GM23248 (cell line): ENCODE data around the gene ARHGAP25. TPM values are rescaled to one million over a fixed set of nuclear protein-coding genes. Genes with fewer than 3 reads are reported as not detected.

Experiments used
- DNase-seq: peaks from one replicate; pipeline ENCODE4 v3.0.0-alpha.2; 2015
- H2AFZ ChIP-seq: fragments of 200-600 bp; sonication (generic); 2 replicates; pipeline ENCODE4 v1.6.1; 2016; ENCODE audit warnings: antibody characterized with exemption
- H3F3A ChIP-seq: fragments of 200-600 bp; sonication (generic); 2 replicates; pipeline ENCODE4 v1.6.1; 2016; ENCODE audit warnings: mild to moderate bottlenecking, antibody characterized with exemption, mixed run types; ENCODE audit not compliant: insufficient read depth
- H3K27ac ChIP-seq: fragments of 200-600 bp; sonication (generic); 2 replicates; pipeline ENCODE4 v1.5.1; 2016; ENCODE audit warnings: mild to moderate bottlenecking
- H3K27me3 ChIP-seq: fragments of 200-600 bp; sonication (generic); replicated peaks from 2 replicates; pipeline ENCODE4 v1.6.1; 2016; ENCODE audit warnings: mild to moderate bottlenecking; ENCODE audit not compliant: insufficient read depth
- H3K36me3 ChIP-seq: fragments of 200-600 bp; sonication (generic); 2 replicates; pipeline ENCODE4 v1.6.1; 2016; ENCODE audit warnings: low read depth, mild to moderate bottlenecking
- H3K4me1 ChIP-seq: fragments of 200-600 bp; sonication (generic); 2 replicates; pipeline ENCODE4 v1.6.1; 2016; ENCODE audit warnings: mild to moderate bottlenecking; ENCODE audit not compliant: insufficient read depth
- H3K4me2 ChIP-seq: fragments of 200-600 bp; sonication (generic); one replicate; pipeline ENCODE4 v1.6.1; 2016; ENCODE audit warnings: mild to moderate bottlenecking; ENCODE audit not compliant: unreplicated experiment
- H3K4me3 ChIP-seq: fragments of 200-600 bp; sonication (generic); 2 replicates; pipeline ENCODE4 v1.5.1; 2016; ENCODE audit warnings: mild to moderate bottlenecking
- H3K79me2 ChIP-seq: fragments of 200-600 bp; sonication (generic); 2 replicates; pipeline ENCODE4 v1.6.1; 2016; ENCODE audit warnings: mild to moderate bottlenecking; ENCODE audit not compliant: insufficient read depth
- H3K9ac ChIP-seq: fragments of 200-600 bp; sonication (generic); 2 replicates; pipeline ENCODE4 v1.6.1; 2016; ENCODE audit warnings: mild to moderate bottlenecking
- H3K9me2 ChIP-seq: fragments of 200-600 bp; sonication (generic); 2 replicates; pipeline ENCODE4 v1.6.1; 2016; ENCODE audit warnings: mixed run types, mild to moderate bottlenecking, moderate library complexity; ENCODE audit not compliant: insufficient read depth
- H3K9me3 ChIP-seq: fragments of 200-600 bp; sonication (generic); one replicate; pipeline ENCODE4 v1.6.1; 2017; ENCODE audit warnings: low read depth
- H4K20me1 ChIP-seq: fragments of 200-600 bp; sonication (generic); 2 replicates; pipeline ENCODE4 v1.6.0; 2016; ENCODE audit not compliant: insufficient read depth
- EZH2 ChIP-seq: fragments of 200-600 bp; sonication (generic); IDR thresholded peaks from 2 replicates; pipeline ENCODE4 v1.6.1; 2018; ENCODE audit warnings: antibody characterized with exemption, mild to moderate bottlenecking; ENCODE audit not compliant: insufficient read depth, poor library complexity, severe bottlenecking
- EZH2phosphoT487 ChIP-seq: fragments of 200-600 bp; sonication (generic); IDR thresholded peaks from 2 replicates; pipeline ENCODE4 v1.6.1; 2018; ENCODE audit warnings: antibody characterized with exemption, moderate library complexity, mild to moderate bottlenecking, low read depth; ENCODE audit not compliant: insufficient read depth
- WGBS, 2 experiments: methylation state at CpG; one replicate each; pipeline ENCODE4 v1.1.6; 2015 to 2017; ENCODE audit warnings: low lambda C conversion rate in 2 of 2, low coverage in 1 of 2; ENCODE audit errors: missing lambda C conversion rate in 2 of 2; 5-methylcytosine and 5-hydroxymethylcytosine counted together
- in situ Hi-C: fragments of 300-500 bp; cut with MboI; formaldehyde crosslinking; loops from 2 replicates; pipeline ENCODE4 v1.15.0; 2020
- polyA plus RNA-seq: library from polyadenylated mRNA; unstranded; fragments of >200 nt; fragmentation: Nextera tagmentation; extraction: Ambion mirVana; gene quantifications from 2 replicates; pipeline ENCODE4 v1.2.1, GENCODE V29; 2016
- total RNA-seq: library from RNA; depleted of rRNA; stranded (reverse); fragments of >200 nt; shearing (Covaris generic); gene quantifications from 2 replicates; pipeline ENCODE4 v1.2.3, GENCODE V29; 2014

The ARHGAP25 gene
- total and polyA plus RNA-seq, 2 experiments from 2014 or later, result not detected

GRCh38 chr2:68764041-68764805 is 29.6 kb downstream of the ARHGAP25 start:
- H3K79me2 ChIP-seq, result no peaks in the 10 kb centered on the region
- H3K9me3 ChIP-seq, result no peaks in the 10 kb centered on the region
- in situ Hi-C loops, result no loop called here
- no peak for TF ChIP-seq EZH2phosphoT487
- no peak for TF ChIP-seq EZH2
- 79 to 85% methylated on average over 6 of the region's 6 CpGs for WGBS, 2 experiments
- no peak overlapping the region for H3K4me3 ChIP-seq
- no peak for DNase-seq
- H3K36me3 ChIP-seq, result no peaks in the 10 kb centered on the region
- H3K27me3 ChIP-seq, result peaks cover 7% of the 10 kb centered on the region; the same call in 1 of the 2 replicates
- H3K27ac ChIP-seq, result no peak overlapping the region
- no peaks in the 10 kb centered on the region for H3K9me2 ChIP-seq
- H2AFZ ChIP-seq, result no peak overlapping the region
- no peaks in the 10 kb centered on the region for H3F3A ChIP-seq
- no peak overlapping the region for H3K4me2 ChIP-seq
- H3K9ac ChIP-seq, result no peak overlapping the region
- no peaks in the 10 kb centered on the region for H4K20me1 ChIP-seq
- no peaks in the 10 kb centered on the region for H3K4me1 ChIP-seq

GRCh38 chr2:68764806-68765311 is 30.2 kb downstream of the ARHGAP25 start:
- H3K4me2 ChIP-seq, result no peak overlapping the region
- no peak overlapping the region for H2AFZ ChIP-seq
- no peaks in the 10 kb centered on the region for H3F3A ChIP-seq
- H3K36me3 ChIP-seq, result no peaks in the 10 kb centered on the region
- no peak for TF ChIP-seq EZH2phosphoT487
- TF ChIP-seq EZH2, result no peak
- H3K79me2 ChIP-seq, result no peaks in the 10 kb centered on the region
- no peak for DNase-seq
- in situ Hi-C loops, result no loop called here
- WGBS, 2 experiments, result 76 to 83% methylated on average over 5 of the region's 5 CpGs
- H3K4me1 ChIP-seq, result no peaks in the 10 kb centered on the region
- H3K27ac ChIP-seq, result no peak overlapping the region
- peaks cover 1% of the 10 kb centered on the region; the same call in 1 of the 2 replicates for H3K27me3 ChIP-seq
- H4K20me1 ChIP-seq, result no peaks in the 10 kb centered on the region
- H3K9me3 ChIP-seq, result no peaks in the 10 kb centered on the region
- no peak overlapping the region for H3K9ac ChIP-seq
- H3K4me3 ChIP-seq, result no peak overlapping the region
- H3K9me2 ChIP-seq, result no peaks in the 10 kb centered on the region

- 84 to 89% methylated on average over 4 of the region's 4 CpGs for WGBS, 2 experiments
These were observed 31.2 kb downstream of the ARHGAP25 start for GRCh38 chr2:68765739-68766375.

GRCh38 chr2:68766376-68766845 is 31.8 kb downstream of the ARHGAP25 start:
- Histone ChIP-seq H2AFZ (no peak overlapping the region), H3K4me1 (no peaks in the 10 kb centered on the region), H3K79me2 (no peaks in the 10 kb centered on the region), H3K36me3 (no peaks in the 10 kb centered on the region), H3K9ac (no peak overlapping the region), H3K27me3 (0 out of 2 replicates have a peak, but pooled peaks cover 5% of the 10 kb centered on the region), H3K9me3 (no peaks in the 10 kb centered on the region), H4K20me1 (no peaks in the 10 kb centered on the region), H3K4me2 (no peak overlapping the region), H3K9me2 (no peaks in the 10 kb centered on the region), H3K27ac (no peak overlapping the region), H3K4me3 (no peak overlapping the region), H3F3A (no peaks in the 10 kb centered on the region)
- in situ Hi-C loops, result no loop called here
- DNase-seq, result no peak
- TF ChIP-seq EZH2phosphoT487, result no peak
- no peak for TF ChIP-seq EZH2
- WGBS, 2 experiments, result 77 to 80% methylated on average over 5 of the region's 5 CpGs

More at GRCh38 chr2:68765739-68766375, 31.2 kb downstream of the ARHGAP25 start:
- H3F3A ChIP-seq, result no peaks in the 10 kb centered on the region
- no peaks in the 10 kb centered on the region for H4K20me1 ChIP-seq
- DNase-seq, result no peak
- no peak overlapping the region for H3K9ac ChIP-seq
- H2AFZ ChIP-seq, result no peak overlapping the region
- H3K4me1 ChIP-seq, result no peaks in the 10 kb centered on the region
- 0 out of 2 replicates have a peak, but pooled peaks cover 2% of the 10 kb centered on the region for H3K27me3 ChIP-seq
- no peak for TF ChIP-seq EZH2phosphoT487
- no peak for TF ChIP-seq EZH2
- H3K4me3 ChIP-seq, result no peak overlapping the region
- no peaks in the 10 kb centered on the region for H3K9me3 ChIP-seq
- no peaks in the 10 kb centered on the region for H3K79me2 ChIP-seq
- no peak overlapping the region for H3K4me2 ChIP-seq
- H3K36me3 ChIP-seq, result no peaks in the 10 kb centered on the region
- in situ Hi-C loops, result no loop called here
- no peak overlapping the region for H3K27ac ChIP-seq
- no peaks in the 10 kb centered on the region for H3K9me2 ChIP-seq
